ENCODE measurements around the gene GYPB. TPM values are rescaled to one million over a fixed set of nuclear protein-coding genes. Genes with fewer than 3 reads are reported as not detected.
A peak's percentile ranks its signal among the peaks of the same experiment; 100 is the strongest.
"Not testable (repeated sequence)": the region's sequence is repeated elsewhere in the genome, so short reads cannot be mapped to it uniquely, and the experiment has no call there.

The GYPB gene
- total and polyA plus RNA-seq, 9 of the 15 experiments (the other 6 are each of a cell fraction or from before 2014, with no cell fraction given) = 16.9 to 205 (median 65.8) TPM

- WGBS (ENCODE audit: insufficient coverage, low coverage, missing lambda C conversion rate) = 7% methylated on average over 2 of the region's 3 CpGs
These were observed 41.2 kb upstream of the GYPB start for GRCh38 chr4:144060234-144060859.

GRCh38 chr4:144056800-144057199 is 37.6 kb upstream of the GYPB start:
- no peaks in the 10 kb centered on the region for H3K79me2 ChIP-seq (ENCODE audit: control insufficient read depth, insufficient read depth, low read length)
- 48% methylated on average over 4 of the region's 4 CpGs for WGBS (ENCODE audit: insufficient coverage, low coverage, missing lambda C conversion rate)
- DNase-seq (ENCODE audit: extremely low read depth in 1 of 4, low spot score in 3 of 4) (peak in 1 of 4 experiments; percentile 12), FAIRE-seq (no peak), ATAC-seq (peak; percentile 52)
- H3K27ac ChIP-seq (ENCODE audit: extremely low read depth, low read depth, low read length) = no peak overlapping the region
- no peak overlapping the region for H3K4me2 ChIP-seq (ENCODE audit: insufficient read depth, low read length)
- H3K36me3 ChIP-seq (ENCODE audit: control insufficient read depth, insufficient read depth, low read length) = no peaks in the 10 kb centered on the region
- H4K20me1 ChIP-seq (replicated peaks; ENCODE audit: control insufficient read depth, insufficient read depth, low read length) = no peaks in the 10 kb centered on the region
- H2AFZ ChIP-seq (ENCODE audit: low read depth, low read length) = 0 out of 2 replicates have a peak overlapping the region, but pooled peaks have one; percentile 25
- H3K4me3 ChIP-seq = no peak overlapping the region
- TF ChIP-seq CREBBP (IDR thresholded peaks at IDR 0.05; ENCODE audit: low read depth, low read length) (no peak), ZNF217 (CRISPR knock-in tag; IDR thresholded peaks at IDR 0.05) (no peak), PHF21A (IDR thresholded peaks at IDR 0.05; ENCODE audit: borderline replicate concordance, low read depth) (no peak), BRD9 (IDR thresholded peaks at IDR 0.05; ENCODE audit: low read depth, partially characterized antibody) (no peak), SPI1 (IDR thresholded peaks at IDR 0.05; ENCODE audit: borderline replicate concordance, low read depth, low read length) (no peak), ZNF175 (CRISPR knock-in tag; IDR thresholded peaks at IDR 0.05; ENCODE audit: low read depth) (no peak), MAFG (tag; conservative IDR thresholded peaks at IDR 0.05) (0 out of 2 replicates have a peak, but pooled peaks have one; percentile 21), CBFA2T3 (IDR thresholded peaks at IDR 0.05) (peak; percentile 41; the same call in 1 of the 2 replicates), CEBPB (tag; IDR thresholded peaks at IDR 0.05) (no peak), ZNF76 (CRISPR knock-in tag; IDR thresholded peaks at IDR 0.05; ENCODE audit: borderline replicate concordance) (no peak), ZEB2 (IDR thresholded peaks at IDR 0.05) (peak; percentile 38; the same call in 1 of the 2 replicates), SAFB2 (IDR thresholded peaks at IDR 0.05; ENCODE audit: borderline replicate concordance, low read depth, low read length, severe bottlenecking) (no peak), ARID1B (IDR thresholded peaks at IDR 0.05) (0 out of 2 replicates have a peak, but pooled peaks have one; percentile 10), C11orf30 (IDR thresholded peaks at IDR 0.05; ENCODE audit: low read depth) (peak; percentile 77), ZNF316 (IDR thresholded peaks at IDR 0.05) (peak; percentile 86), ZNF184 (CRISPR knock-in tag; IDR thresholded peaks at IDR 0.05) (no peak), ZNF347 (CRISPR knock-in tag; IDR thresholded peaks at IDR 0.05; ENCODE audit: low read depth) (no peak)
- TF ChIP-seq, protein P1, sequence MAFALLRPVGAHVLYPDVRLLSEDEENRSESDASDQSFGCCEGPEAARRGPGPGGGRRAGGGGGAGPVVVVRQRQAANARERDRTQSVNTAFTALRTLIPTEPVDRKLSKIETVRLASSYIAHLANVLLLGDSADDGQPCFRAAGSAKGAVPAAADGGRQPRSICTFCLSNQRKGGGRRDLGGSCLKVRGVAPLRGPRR (CRISPR knock-in tag; IDR thresholded peaks at IDR 0.05) = no peak
- H3K9me3 ChIP-seq (replicated peaks; ENCODE audit: control insufficient read depth, insufficient read depth, low read depth, low read length) = no peaks in the 10 kb centered on the region
- ChIA-PET POLR2A (no interaction called here), CTCF (ENCODE audit: low intra/inter-chr PET ratio) (no interaction called here)
- H3K27me3 ChIP-seq (ENCODE audit: control insufficient read depth in 2 of 2, insufficient read depth in 2 of 2, low read length in 2 of 2) = no peaks in the 10 kb centered on the region
- no peak overlapping the region for H3K9ac ChIP-seq (ENCODE audit: insufficient read depth in 1 of 2, low read depth in 2 of 2, low read length in 2 of 2)
- no TSS peak for BruUV-seq (replicated peaks)
- intact Hi-C loops (cut with micrococcal nuclease) = no loop called here
- in situ Hi-C loops (cut with MboI) = no loop called here
- peaks cover 0 to 3% of the 10 kb centered on the region in 2 experiments; a peak in 3 of 5 replicates for H3K4me1 ChIP-seq (replicated peaks in 1 of 2; ENCODE audit: control insufficient read depth in 2 of 2, insufficient read depth in 2 of 2, low read length in 2 of 2)
- no peaks in the 10 kb centered on the region for H3K9me1 ChIP-seq (ENCODE audit: control insufficient read depth, insufficient read depth, low read length)

More at GRCh38 chr4:144060234-144060859, 41.2 kb upstream of the GYPB start:
- H3K9me1 ChIP-seq (ENCODE audit: control insufficient read depth, insufficient read depth, low read length); H3K27ac ChIP-seq (ENCODE audit: extremely low read depth, low read depth, low read length); H3K79me2 ChIP-seq (ENCODE audit: control insufficient read depth, insufficient read depth, low read length); DNase-seq (ENCODE audit: extremely low read depth in 1 of 4, low spot score in 3 of 4); ATAC-seq; CTCF ChIA-PET (ENCODE audit: low intra/inter-chr PET ratio); H3K9ac ChIP-seq (ENCODE audit: insufficient read depth in 1 of 2, low read depth in 2 of 2, low read length in 2 of 2); H3K27me3 ChIP-seq (ENCODE audit: control insufficient read depth in 2 of 2, insufficient read depth in 2 of 2, low read length in 2 of 2); intact Hi-C loops (cut with micrococcal nuclease); H3K9me3 ChIP-seq (replicated peaks; ENCODE audit: control insufficient read depth, insufficient read depth, low read depth, low read length); H3K4me1 ChIP-seq (replicated peaks in 1 of 2; ENCODE audit: control insufficient read depth in 2 of 2, insufficient read depth in 2 of 2, low read length in 2 of 2); H4K20me1 ChIP-seq (replicated peaks; ENCODE audit: control insufficient read depth, insufficient read depth, low read length); H3K4me3 ChIP-seq; POLR2A ChIA-PET; H3K36me3 ChIP-seq (ENCODE audit: control insufficient read depth, insufficient read depth, low read length); in situ Hi-C loops (cut with MboI); BruUV-seq (replicated peaks); FAIRE-seq; H3K4me2 ChIP-seq (ENCODE audit: insufficient read depth, low read length): not testable (repeated sequence)
- H2AFZ ChIP-seq (ENCODE audit: low read depth, low read length) = 0 out of 2 replicates have a peak overlapping the region, but pooled peaks have one; percentile 63
